ENCODE results near the gene NEK1.
A peak's percentile ranks its signal among the peaks of the same experiment; 100 is the strongest.
"Not testable (repeated sequence)": the region's sequence is repeated elsewhere in the genome, so short reads cannot be mapped to it uniquely, and the experiment has no call there.

NEK1 gene

DNA sequence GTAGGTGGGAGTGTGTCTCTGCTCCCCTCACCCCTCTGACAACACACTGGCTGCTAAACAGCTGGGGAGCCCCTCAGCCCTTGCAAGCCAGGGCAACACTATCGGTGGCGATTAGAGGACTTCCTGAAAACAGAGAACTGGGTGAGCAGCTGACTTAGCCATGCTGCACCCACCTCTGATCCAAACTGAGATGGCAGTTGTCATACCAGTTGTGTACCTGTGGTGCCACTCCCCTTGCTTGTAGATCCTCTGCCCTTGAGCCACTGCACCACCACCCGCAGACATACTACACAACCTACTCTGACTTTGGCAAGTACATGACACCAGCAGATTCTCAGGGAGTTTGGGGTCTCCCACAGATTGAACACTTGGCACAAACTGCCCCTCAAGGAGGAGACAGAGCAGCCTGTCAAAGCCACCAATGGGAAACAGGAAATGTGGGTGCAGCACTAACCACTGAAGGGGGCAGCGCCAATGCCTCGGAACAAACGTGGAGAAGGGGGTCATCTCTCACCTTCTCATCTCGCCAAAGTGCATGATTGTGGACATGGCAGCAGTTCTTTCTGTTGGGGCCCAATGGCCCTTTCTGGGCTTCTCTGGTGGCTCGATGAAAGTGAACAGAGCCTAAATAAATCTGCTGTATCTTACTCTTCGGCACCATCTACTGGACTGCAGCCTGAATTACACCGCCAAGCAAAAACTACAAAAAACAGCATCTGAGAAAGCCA is 119.8 kb downstream of the NEK1 start:
- peak; percentile 1 for DNase-seq

DNA sequence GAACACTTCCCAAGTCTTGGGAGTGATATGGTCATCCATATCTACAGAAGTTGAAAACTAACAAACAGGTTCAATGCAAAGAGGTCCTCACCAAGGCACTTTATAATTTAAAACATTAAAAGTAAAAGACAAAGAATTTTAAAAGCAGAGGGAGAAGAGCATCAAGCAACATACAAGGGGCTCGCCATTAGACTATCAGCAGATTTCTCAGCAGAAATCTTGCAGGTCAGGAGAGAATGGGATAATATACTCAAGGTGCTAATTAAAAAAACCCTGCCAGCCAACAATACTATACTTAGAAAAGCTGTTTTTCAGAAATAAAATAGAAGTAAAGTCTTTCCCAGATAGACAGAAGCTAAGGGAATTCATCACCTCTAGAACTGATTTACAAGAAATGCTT is 121.2 kb downstream of the NEK1 start:
- no peak for DNase-seq

DNA sequence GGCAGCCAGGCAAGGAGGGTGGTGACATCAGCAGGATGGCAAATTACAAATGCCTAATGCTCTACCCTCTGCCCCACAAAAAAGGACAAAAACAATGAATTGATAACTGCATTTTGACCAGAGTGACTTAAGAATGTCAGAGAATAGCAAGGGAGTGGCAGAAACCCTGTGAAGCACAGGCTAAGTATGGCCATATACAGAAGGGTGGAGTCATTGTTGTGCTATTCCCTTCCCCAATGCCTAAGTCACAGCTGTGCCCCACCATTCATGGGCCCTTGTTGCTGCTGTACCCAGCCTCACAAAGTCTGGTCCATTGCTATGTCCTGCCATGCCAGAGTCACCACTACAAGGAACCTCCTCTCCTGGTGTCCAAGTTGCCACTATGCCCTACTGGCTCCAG is 123.1 kb downstream of the NEK1 start:
- DNase-seq = no peak

DNA sequence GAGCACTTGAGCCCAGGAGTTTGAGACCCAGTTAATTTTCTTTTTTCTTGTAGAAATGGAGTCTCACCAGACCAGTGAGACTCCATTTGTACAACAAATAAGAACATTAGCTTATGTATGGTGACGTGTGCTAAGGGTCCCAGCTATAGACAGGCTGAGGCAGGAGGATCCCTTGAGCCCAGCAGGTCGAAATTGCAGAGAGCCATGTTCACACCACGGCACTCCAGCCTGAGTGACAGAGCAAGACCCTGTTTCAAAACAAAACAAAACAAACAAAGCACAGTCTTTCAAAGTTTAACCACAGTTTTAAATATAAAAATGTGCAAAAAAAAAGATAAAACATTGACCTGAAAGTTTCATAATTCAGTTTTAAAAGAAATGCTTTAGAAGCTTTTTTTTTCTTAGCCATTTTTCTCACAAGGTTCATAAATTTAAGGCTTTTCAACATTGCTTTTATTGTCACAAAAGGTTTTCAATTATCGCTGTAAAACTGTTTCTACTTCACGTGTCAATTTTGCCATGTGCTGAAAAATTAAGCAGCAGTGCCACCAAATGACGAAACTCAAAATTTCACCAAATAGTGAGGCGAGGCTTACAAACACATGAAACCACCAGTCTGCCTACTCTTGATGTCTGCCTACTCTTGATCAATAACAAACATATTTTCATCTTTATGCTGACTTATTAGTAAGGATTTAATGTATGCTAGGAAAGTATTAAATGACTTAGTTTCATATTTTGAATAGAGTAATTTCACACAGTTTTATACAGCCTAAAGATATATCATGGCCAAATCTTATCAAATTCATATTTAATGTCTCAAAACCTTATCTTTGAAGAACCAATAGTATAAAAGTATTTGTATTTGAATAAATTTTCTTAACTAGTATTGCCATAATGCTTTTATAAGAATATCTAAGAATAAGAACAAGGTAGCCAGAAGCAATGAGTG is 126.3 kb downstream of the NEK1 start:
- DNase-seq = peak in 1 of 2 experiments; percentile 5

DNA sequence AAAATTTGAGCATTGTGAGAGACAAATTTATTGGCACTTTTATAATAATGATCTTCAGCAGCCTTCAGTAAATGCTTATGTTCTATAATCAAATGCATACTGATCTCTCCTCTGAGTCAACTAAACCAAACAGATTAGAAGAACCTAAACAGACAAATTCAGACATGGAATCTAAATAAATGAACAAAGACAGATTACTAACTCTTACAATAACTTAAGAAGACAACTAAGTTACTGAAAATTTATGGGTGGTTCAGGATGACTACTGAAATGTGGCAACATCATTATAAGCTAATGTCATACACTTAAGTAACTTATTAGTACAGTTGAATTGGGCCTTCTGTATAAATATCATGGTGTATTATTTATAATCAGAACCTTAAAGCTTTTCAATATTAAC is 127.3 kb downstream of the NEK1 start:
- no peak for DNase-seq

DNA sequence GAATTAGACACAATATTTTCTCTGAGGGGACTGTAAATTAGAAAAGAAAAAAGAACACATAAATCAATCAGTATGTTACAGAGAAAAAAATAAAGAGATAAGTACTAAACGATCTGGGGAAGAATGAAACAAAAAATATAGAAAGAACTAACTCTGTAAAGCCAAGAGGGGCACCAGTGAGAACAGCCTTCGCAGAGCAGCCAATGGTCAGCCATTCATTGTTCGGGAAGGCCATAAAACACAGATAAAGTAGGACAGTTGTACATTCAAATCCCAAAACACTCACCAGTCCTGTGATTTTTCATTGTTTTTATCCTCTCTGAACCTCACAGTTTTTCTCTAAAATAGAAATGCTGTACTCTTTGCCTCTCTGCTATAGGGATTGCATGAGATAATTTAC is 127.9 kb downstream of the NEK1 start:
- no peak for DNase-seq

DNA sequence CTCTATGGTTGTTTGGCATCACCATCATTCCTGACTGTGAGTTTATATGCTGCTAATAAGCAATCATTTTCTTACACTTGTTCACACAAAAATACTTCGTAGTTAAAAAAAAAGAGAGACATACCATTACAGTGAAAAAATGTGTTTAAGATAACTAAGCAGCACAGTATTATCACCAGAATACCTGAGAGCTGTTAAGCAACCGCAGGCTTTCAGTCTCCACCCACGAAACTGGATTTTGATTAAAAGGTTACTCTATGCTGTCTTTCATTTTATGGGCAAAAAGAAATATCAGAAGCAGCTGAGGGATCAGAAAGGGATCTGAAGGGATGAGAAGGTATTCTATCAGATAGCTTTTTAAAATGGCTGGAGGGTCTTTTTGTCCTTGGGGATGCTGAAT is 148.3 kb downstream of the NEK1 start:
- no peak for DNase-seq

DNA sequence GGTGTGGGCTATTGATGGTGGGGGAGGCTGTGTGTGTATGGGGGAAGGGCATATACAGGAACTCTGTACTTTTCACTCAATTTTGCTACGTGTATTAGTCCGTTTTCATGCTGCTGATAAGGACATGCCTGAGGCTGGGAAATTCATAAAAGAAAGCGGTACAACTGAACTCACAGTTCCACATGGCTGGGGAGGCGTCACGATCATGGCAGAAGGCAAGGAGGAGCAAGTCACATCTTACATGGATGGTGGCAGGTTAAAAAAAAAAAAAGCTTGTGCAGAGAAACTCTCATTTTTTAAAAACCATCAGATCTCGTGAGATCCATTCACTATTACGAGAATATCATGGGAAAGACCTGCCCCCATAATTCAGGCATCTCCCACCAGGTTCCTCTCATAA is 152.3 kb downstream of the NEK1 start:
- DNase-seq = no peak

DNA sequence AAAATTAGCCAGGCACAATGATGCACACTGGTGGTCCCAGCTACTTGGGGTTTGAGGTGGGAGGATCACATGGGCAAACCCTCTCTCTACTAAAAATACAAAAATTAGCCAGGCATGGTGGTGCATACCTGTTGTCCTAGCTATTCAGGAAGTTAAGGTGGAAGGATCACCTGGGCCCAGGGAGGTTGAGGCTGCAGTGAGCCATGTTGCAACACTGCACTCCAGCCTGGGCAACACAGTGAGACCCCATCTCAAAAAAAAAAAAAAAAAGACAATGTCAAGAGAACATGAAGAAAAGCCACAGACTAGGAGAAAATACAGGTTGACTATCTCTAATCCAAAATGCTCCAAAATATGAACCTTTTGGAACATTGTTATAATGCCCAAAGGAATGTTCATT is 153.8 kb downstream of the NEK1 start:
- DNase-seq = no peak

DNA sequence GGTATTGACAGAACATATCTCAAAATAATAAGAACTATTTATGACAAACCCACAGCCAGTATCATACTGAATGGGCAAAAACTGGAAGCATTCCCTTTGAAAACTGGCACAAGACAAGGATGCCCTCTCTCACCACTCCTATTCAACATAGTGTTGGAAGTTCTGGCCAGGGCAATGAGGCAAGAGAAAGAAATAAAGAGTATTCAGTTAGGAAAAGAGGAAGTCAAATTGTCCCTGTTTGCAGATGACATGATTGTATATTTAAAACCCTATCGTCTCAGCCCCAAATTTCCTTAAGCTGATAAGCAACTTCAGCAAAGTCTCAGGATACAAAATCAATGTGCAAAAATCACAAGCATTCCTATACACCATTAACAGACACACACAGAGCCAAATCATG is 159.7 kb downstream of the NEK1 start:
- not testable (repeated sequence) for DNase-seq

DNA sequence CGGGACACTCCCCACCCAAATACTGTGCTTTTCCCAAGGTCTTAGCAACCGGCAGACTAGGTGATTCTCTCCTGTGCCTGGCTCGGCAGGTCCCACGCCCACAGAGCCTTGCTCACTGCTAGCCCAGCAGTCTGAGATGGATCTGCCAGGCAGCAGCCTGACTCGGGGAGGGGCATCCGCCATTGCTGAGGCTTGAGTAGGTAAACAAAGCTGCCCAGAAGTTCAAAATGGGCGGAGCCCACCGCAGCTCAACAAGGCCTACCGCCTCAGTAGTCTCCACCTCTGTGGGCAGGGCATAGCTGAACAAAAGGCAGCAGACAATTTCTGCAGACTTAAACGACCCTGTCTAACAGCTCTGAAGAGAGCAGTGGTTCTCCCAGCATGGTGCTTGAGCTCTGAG is 163.4 kb downstream of the NEK1 start:
- DNase-seq = not testable (repeated sequence)

DNA sequence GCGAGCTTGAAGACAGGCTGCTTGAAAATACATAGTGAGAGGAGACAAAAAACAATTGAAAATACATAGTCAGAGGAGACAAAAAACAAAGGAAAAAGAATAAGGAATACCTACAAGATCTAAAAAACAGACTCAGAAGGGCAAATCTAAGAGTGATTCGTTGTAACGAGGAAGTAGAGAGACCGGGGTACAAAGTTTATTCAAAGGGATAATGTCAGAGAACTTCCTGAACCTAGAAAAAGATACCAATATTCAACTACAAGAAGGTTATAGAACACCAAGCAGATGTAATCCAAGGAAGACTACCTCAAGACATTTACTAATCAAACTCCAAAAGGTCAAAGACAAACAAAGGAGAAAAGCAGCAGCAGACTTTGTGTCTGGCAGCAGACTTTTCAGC is 165.6 kb downstream of the NEK1 start:
- DNase-seq = no peak

DNA sequence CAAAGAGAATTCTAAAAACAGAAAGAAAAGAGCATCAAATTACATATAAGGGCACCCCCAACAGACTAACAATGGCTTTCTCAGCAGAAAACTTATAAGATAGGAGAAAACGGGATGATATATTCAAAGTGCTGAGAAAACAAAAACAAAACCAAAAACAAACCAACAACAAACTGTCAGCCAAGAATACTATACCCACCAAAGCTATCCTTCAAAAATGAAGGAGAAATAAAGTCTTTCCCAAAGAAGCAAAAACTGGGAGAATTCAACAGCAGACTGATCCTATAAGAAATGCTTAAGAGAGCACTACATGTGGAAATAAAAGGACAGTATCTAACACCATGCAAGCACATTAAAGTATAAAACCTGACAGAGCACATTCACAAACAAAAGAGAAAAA is 168.6 kb downstream of the NEK1 start:
- no peak for DNase-seq

DNA sequence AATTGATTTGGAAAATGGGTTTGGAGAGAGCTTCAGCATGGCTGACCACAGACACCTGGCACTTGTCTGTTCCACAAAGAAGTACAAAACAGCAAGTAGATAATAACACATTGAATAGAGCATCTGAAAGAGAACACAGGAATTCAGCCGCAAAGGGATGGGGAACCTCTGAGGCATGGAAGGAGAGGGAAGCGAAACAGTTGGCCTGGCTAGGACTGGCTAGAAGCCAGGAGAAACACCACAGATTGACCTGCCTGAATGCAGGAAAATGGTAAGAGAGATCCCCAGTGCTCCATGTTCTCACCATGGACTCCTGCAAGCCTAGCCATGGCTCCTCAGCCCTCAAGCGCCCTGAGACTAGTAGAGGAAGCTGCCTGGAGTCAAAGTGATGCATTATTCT is 171.9 kb downstream of the NEK1 start:
- DNase-seq = no peak

DNA sequence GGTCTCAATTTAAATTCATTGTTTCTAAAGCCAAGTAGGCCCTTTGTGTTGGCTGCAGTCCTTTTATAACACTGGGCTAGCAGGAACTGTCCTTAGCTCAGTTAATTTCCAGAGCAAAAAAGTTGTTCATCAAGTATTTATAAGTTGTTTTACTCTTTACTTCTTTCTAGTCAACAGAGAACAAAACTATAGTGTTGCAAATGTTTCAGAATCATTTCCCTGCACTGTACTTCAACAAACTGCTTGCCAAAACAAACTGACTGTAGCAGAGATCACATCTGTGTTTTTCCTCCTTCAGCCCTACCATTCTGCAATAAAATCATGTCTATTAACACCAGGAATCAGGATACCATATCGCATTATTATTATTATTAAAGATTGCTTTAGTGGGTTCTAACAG is 173.1 kb downstream of the NEK1 start:
- DNase-seq = no peak

DNA sequence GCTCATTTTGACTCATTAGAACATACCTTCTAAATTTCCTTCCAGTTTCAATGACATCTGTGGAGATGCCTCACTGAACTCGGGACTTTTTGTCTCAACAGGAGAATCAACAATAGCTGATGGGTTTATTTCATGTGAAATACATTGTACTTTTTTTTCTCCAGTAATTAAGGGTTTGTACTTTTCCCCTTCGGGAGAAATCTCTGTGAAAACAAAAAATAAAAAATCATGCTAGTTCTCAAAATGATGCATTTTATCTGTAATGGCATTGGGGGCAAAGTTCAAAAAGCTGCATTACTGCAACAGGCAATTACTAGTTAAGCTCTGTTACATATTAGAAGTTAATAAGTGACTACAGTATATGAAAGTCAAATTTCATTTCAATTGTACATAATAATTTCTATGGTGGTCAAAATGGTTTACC is 174.3 kb downstream of the NEK1 start:
- no peak for DNase-seq

DNA sequence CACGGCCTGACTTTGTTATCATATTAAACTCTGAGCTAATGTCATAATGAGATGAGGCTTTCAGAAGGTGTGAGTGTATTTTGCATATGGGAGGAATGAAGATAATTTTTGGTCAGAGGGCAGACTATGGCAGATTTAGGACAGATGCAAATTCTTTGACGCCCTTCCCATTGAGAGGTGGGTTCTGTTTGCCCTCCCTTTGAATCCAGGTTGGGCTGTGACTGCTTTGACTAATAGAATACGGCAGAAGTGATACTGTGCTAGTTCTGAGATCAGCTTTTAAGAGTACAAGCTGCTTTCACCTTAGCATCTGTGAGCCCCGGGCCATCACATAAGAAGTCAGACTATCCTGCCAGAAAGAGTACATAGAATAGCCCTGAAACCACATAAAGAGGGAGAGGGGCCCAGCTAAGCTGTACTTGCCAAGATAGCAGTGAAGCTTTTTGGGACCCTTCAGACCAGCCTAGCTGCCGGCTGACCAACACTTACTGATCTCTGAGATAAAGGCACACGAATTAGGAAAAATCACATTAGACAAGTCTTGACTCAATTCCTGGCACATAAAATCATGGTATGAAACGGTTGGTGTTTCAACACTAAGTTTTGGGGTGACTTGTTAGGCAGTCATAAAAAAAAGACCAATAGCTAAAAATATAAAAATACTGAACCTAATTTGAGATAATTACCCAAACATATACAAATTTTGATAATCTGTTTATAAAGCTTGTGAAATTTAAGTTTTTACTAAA is 174.9 kb downstream of the NEK1 start:
- DNase-seq = no peak

DNA sequence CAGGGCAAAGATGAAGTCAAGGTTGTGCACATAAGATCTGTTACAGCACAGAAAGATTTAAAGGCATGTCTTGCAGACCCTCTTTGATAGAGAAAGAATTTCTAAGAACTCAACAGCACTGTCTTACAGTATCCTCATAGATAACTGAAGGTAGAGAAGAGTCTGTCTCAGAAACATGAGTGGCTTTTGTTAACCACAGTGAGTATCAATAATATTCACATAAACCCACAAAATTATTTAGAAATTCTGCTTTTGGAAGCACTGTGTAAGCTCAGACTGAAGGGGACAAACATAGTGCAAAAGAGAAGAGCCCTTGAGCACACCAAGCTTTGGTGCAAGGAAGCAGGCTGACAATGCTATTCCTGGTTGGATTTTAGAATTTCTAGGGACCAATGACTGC is 175.6 kb downstream of the NEK1 start:
- no peak for DNase-seq

DNA sequence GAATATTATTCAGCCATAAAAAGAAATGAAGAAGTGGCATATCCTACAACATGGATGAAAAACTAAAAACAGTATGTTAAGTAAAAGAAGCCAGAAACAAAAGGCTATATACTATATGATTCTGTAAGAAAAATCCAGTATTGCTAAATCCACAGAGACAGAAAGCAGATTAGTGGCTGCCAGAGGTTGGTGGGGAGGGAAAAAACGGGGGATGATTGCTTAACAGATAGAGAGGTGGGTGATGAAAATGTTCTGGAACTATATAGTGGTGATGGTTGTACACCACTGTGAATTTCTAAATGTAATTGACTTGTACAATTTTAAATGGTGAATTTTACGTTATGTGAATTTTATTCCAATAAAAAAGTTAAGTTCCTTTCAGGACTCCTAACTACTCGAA is 184.0 kb downstream of the NEK1 start:
- no peak for DNase-seq

DNA sequence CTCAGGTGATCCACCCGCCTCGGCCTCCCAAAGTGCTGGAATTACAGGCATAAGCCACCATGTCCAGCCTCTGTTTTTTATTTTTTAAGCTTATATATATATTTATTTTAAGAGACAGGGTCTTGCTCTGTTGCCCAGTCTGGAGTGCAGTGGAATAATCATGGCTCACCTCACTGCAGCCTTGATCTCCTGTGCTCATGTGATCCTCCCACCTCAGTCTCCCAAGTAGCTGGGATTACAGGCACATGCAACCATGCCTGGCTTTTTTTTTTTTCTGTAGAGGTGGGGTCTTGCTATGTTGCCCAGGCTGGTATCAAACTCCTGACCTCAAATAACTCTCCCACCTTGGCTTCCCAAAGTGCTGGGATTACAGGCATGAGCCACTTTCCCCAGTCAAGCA is 184.7 kb downstream of the NEK1 start:
- DNase-seq = not testable (repeated sequence)

DNA sequence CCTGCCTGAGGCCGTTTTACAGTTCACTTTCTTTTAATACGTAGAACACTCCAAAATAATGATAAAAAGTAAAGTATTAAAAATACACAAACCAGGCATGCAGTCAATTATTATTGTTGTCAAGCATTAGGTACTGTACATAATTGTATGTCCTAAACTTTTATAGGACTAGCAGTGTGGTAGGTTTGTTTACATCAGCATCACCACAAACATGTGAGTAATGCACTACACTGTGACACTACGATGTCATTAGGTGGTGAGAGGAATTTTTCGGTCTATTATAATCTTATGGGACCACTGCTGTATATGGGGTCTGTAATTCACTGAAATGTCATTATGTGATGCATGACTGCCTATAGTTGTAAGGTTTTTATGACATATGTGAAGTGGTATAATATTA is 192.1 kb downstream of the NEK1 start:
- DNase-seq = no peak

DNA sequence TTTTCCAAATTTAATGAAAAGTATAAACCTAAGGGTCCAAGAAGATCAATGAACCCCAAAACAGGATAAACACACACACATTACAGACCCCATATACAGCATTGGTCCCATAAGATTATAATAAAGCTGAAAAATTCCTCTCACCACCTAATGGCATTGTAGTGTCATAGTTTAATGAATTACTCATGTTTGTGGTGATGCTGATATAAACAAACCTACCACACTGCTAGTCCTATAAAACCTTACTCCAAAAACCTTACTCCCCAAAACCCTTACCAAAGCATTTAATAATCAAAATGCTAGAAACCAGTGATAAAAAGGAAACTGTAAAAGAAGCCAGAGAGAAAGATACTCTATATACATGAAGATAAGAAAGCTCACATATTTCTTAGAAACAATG is 193.5 kb downstream of the NEK1 start:
- DNase-seq = no peak

DNA sequence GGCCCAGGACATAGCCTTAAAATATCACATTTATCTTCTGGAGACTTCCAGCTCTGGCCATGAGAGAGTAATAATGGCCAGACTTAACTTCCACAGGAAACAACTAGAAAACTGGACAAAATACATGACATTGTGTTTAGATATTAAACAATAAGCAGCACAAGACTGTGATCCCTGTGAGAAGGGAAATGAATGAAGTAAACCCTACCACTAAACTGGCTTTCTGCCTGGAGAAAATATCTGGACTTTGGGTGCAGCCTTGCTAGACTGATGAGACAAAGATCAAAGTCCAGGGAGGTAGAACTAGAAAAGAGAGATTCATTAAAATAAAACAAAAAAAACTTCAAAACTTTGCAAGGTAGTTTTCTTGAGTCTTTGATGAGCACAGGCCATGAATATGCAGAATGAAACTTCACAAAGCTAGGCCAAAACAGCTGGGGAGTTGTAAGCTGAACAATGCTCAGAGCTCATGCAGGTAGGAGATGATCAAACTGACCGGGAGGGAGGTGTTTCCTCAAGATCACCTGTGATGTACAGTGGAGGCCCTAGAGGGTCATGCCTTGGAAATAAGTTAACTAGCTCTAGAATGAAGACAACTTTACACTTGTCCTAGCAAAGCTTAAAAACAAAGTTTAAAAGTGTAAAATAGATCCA is 194.6 kb downstream of the NEK1 start:
- no peak for DNase-seq

All from activated CD4-positive, alpha-beta T cell treated with anti-CD3 and anti-CD28 coated beads, Interleukin-2, amount 50 U/mL, for 4 hours (primary cell).